ENCODE measurements around the gene YPEL1.

YPEL1 gene

DNA sequence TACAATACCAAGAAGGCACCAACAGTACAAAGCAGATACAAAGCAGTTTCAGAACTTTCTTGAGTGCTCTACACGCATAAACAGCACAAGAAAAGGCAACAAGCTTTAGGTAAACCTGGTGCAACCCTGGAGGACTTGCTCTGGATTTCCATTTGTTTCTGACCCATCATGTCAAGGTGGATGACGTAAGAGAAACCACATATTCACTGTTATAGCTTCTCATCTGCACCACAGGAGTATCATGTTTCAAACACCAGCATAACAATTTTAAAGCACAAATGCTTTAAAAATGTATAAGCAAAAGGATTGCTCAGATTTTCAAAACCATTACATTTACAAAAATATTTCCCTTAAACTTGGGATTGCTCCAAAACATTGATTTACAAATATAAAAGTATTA is 25.0 kb upstream of the YPEL1 start:
- TF ChIP-seq, protein P1, sequence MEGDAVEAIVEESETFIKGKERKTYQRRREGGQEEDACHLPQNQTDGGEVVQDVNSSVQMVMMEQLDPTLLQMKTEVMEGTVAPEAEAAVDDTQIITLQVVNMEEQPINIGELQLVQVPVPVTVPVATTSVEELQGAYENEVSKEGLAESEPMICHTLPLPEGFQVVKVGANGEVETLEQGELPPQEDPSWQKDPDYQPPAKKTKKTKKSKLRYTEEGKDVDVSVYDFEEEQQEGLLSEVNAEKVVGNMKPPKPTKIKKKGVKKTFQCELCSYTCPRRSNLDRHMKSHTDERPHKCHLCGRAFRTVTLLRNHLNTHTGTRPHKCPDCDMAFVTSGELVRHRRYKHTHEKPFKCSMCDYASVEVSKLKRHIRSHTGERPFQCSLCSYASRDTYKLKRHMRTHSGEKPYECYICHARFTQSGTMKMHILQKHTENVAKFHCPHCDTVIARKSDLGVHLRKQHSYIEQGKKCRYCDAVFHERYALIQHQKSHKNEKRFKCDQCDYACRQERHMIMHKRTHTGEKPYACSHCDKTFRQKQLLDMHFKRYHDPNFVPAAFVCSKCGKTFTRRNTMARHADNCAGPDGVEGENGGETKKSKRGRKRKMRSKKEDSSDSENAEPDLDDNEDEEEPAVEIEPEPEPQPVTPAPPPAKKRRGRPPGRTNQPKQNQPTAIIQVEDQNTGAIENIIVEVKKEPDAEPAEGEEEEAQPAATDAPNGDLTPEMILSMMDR (IDR thresholded peaks at IDR 0.05; ENCODE audit: low read depth, low read length, missing control alignments) = no peak
- DNase-seq (ENCODE audit: low read depth) = no peak
- no peak overlapping the region for H3K4me3 ChIP-seq (ENCODE audit: low read depth, low read length)

DNA sequence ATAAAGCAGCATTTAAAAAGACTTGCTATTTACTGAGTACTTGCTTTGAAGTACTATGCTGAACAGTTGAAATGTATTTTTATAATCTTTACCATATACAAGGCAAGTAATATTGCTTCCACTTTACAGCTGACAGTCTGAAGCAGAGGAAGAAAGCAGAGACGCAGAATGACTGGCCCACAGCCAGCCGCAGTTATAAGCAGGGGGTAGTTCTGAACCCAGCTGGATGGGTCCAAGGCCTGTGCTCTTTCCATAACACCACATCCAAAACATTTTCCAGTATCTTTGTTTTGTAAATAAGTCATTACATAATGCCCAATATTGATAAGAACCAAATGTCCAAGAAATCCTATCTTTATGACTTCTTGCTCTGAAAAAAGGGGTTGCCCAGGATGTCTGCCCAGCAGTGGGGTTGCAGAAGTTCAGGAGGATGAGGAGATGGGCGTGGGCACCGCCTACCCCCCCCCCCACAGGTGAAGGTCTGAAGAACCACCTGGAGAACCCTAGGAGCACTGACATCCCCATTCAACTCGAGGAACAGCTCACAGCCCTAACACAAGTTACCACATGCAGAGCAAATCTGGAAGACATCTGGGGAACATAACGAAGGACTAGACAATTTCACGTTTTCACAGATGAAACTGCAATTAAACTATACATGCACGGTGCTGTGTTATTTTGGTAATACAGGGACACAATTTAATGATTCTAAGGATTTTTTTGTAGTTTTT is 24.2 kb upstream of the YPEL1 start:
- DNase-seq (ENCODE audit: low read depth) = no peak
- H3K4me3 ChIP-seq (ENCODE audit: low read depth, low read length) = no peak overlapping the region
- TF ChIP-seq, protein P1 (IDR thresholded peaks at IDR 0.05; ENCODE audit: low read depth, low read length, missing control alignments) = no peak

DNA sequence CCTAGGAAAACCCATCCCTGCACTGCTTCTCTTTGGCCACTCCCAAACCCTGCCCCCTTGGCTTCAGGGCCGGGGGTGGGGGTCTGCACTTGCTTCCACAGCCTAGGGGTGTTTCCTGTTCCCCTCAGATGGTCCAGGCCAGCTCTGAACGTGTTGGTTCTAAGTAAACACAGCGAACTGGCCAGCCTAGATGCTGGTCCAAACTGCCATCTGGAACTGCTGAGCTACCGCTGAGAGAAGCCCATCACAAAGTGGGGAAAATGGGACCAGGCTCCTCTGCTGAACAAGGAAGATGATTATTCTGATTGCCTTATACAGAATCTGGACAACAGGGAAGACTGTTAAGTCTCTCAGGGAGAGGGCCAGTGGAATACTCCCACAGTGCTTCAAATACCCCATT is 23.5 kb upstream of the YPEL1 start:
- DNase-seq (ENCODE audit: low read depth) = no peak
- H3K4me3 ChIP-seq (ENCODE audit: low read depth, low read length) = no peak overlapping the region
- TF ChIP-seq, protein P1 (IDR thresholded peaks at IDR 0.05; ENCODE audit: low read depth, low read length, missing control alignments) = no peak

DNA sequence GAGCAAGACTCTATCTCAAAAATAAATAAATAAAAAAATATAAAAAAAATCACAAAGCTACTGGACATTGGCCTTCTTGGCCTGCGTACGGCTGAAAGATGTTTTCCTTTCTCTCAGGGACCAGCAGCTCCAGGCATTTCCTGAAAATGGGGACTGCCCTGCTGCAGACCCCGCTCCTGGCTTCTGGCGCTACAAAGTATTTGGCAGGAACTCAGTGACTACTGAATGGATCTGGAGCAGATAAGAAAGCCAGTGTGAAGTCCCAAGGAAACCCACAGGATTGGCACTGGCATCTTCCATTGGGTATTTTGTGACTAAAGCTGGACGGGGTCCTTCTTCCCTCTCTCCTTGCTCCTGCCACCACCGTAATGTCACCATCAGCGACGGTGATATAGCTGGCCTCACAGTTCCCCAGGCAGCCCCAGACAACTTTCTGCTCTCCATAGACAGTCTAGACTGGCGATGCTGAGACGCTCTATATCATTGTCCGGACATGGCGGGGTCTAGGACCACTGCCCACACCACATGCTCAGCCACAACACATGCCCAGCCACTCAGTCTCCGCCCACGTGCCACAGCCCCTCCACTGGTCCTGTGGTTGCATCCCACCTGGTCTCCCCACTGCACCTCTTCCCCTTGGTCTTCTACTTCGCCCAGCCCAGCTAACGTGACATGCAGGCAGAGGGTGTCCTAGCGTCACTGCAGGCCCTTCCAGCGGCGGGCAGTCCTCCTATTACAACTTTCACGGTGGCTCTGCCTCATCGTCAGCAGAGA is 22.7 kb upstream of the YPEL1 start:
- DNase-seq (ENCODE audit: low read depth) = no peak

DNA sequence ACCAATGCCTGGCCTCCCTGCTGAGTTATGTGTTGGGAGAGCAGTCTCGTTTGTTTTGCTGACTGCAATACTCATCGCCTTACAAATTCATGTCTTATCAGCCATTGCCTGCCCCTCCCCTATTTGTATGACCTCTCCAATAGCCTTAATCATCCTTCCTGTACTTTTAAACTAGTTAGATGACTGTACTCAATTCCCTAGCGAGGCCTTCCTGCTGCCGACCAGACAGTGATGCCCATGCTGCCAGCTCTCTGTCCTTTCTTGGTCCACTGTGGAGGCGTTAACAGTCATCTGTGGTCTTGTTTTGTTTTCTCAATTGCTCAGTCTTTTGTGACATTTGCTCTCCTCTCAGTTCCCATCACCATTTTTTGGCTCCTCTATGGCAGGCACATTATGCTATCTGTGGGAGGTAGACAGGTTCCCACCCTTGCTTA is 20.3 kb upstream of the YPEL1 start:
- TF ChIP-seq, protein P1 (IDR thresholded peaks at IDR 0.05; ENCODE audit: low read depth, low read length, missing control alignments) = no peak
- DNase-seq (ENCODE audit: low read depth) = no peak
- no peak overlapping the region for H3K4me3 ChIP-seq (ENCODE audit: low read depth, low read length)

More for the DNA sequence above, 22.7 kb upstream of the YPEL1 start:
- TF ChIP-seq, protein P1 (IDR thresholded peaks at IDR 0.05; ENCODE audit: low read depth, low read length, missing control alignments) = no peak
- H3K4me3 ChIP-seq (ENCODE audit: low read depth, low read length) = no peak overlapping the region

DNA sequence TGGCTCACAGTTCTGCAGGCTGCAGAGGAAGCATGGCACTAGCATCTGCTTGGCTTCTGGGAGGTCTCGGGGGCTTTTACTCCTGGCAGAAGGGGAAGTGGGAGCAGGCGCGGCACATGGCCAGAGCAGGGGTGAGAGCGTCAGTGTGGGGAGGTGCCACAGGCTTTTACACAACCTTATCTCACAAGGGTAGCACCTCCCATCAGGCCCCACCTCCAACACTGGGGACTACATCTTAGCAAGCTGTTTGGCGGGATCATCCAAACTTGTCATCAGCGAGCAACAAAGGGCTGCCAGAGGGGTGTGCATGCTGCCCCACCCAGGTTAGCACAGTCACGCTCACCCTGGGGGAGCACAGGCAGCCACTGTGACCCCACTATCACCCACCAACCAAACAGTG is 18.9 kb upstream of the YPEL1 start:
- TF ChIP-seq, protein P1 (IDR thresholded peaks at IDR 0.05; ENCODE audit: low read depth, low read length, missing control alignments) = no peak
- no peak overlapping the region for H3K4me3 ChIP-seq (ENCODE audit: low read depth, low read length)
- DNase-seq (ENCODE audit: low read depth) = no peak
